Stimulated activated CD4-positive, alpha-beta T cell treated with anti-CD3 and anti-CD28 coated beads, Interleukin-1b, Interleukin-23, amount 100 ng/mL, for 4 hours (primary cell): ENCODE data around the gene MRTO4.
"Not testable (repeated sequence)": the region's sequence is repeated elsewhere in the genome, so short reads cannot be mapped to it uniquely, and the experiment has no call there.

Experiments
- DNase-seq, 2 donors: peaks; one replicate each; pipeline ENCODE4 v3.0.0-alpha.2; 2020; ENCODE audit warnings: low read depth in 2 of 2

Gene MRTO4

GRCh38 chr1:19270343-19270730 is 18.7 kb downstream of the MRTO4 start:
- DNase-seq, result not testable (repeated sequence)

GRCh38 chr1:19272064-19272463 is 20.5 kb downstream of the MRTO4 start:
- DNase-seq, result no peak

- DNase-seq, result no peak
These were observed 21.7 kb downstream of the MRTO4 start for GRCh38 chr1:19273106-19273843.

GRCh38 chr1:19273844-19274531 is 22.4 kb downstream of the MRTO4 start:
- not testable (repeated sequence) for DNase-seq

GRCh38 chr1:19274636-19275035 is 23.0 kb downstream of the MRTO4 start:
- no peak for DNase-seq

GRCh38 chr1:19283891-19284290 is 32.3 kb downstream of the MRTO4 start:
- DNase-seq, result no peak

GRCh38 chr1:19284881-19285280 is 33.3 kb downstream of the MRTO4 start:
- no peak for DNase-seq

- not testable (repeated sequence) for DNase-seq
These were observed 33.8 kb downstream of the MRTO4 start for GRCh38 chr1:19285366-19285765.

GRCh38 chr1:19285807-19286206 is 34.2 kb downstream of the MRTO4 start:
- DNase-seq, result not testable (repeated sequence)

GRCh38 chr1:19287436-19288185 is 36.0 kb downstream of the MRTO4 start:
- DNase-seq, result no peak

- DNase-seq, result peak; percentile 36 to 57
These were observed 37.0 kb downstream of the MRTO4 start, which contains the start of gene AKR7A3 for GRCh38 chr1:19288324-19289241. TSS of gene AKR7A3 (minus strand) at chr1:19288770. CDS start at chr1:19288709, 61 bp downstream.

GRCh38 chr1:19289244-19289643 is 37.6 kb downstream of the MRTO4 start:
- DNase-seq, result no peak

GRCh38 chr1:19294638-19295037 is 43.0 kb downstream of the MRTO4 start:
- no peak for DNase-seq

- no peak for DNase-seq
These were observed 48.6 kb downstream of the MRTO4 start for GRCh38 chr1:19300211-19300610.

- DNase-seq, result not testable (repeated sequence)
These were observed 52.5 kb downstream of the MRTO4 start for GRCh38 chr1:19304081-19304480.

- no peak for DNase-seq
These were observed 54.3 kb downstream of the MRTO4 start for GRCh38 chr1:19305880-19306279.

GRCh38 chr1:19306941-19307340 is 55.3 kb downstream of the MRTO4 start:
- no peak for DNase-seq

GRCh38 chr1:19307794-19308508 is 56.3 kb downstream of the MRTO4 start:
- DNase-seq, result no peak

GRCh38 chr1:19308509-19308907 is 56.9 kb downstream of the MRTO4 start:
- DNase-seq, result no peak

- no peak for DNase-seq
These were observed 57.7 kb downstream of the MRTO4 start for GRCh38 chr1:19309123-19309813.
